ENCODE measurements around the gene TGFBRAP1. TPM values are rescaled to one million over a fixed set of nuclear protein-coding genes. Genes with fewer than 3 reads are reported as not detected.
A peak's percentile ranks its signal among the peaks of the same experiment; 100 is the strongest.

The TGFBRAP1 gene
- total and polyA plus RNA-seq, 2 donors (not counting 3 experiments of a cell fraction or from before 2014, with no cell fraction given) = 25.4 to 37.6 TPM

DNA sequence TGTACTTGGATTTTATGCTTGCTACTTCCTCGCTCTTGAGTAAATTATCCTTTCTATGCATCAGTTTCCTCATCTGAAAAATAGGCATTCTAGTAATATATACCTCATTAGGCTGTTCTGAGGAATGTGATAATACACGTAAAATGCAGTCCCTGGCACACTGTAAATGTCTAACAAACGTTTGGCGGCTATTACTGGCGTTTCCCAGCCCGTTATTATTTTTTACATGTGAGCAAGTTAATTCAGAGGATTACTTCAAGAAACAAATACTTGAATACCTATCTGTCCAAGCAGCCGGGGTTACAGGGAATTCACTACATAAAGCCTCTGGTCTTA is 7.2 kb upstream of the TGFBRAP1 start:
- Histone ChIP-seq H3K79me2 (ENCODE audit: control insufficient read depth, insufficient read depth, low read length) (peaks cover 31% of the 10 kb centered on the region), H3K9me1 (replicated peaks; ENCODE audit: control insufficient read depth, extremely low read depth, insufficient read depth, low read length) (no peaks in the 10 kb centered on the region), H3K27ac (ENCODE audit: insufficient read depth, low read depth, low read length) (peak overlapping the region; percentile 95), H3K36me3 (ENCODE audit: control insufficient read depth in 2 of 2, extremely low read depth in 1 of 2, insufficient read depth in 2 of 2, low read length in 2 of 2) (peaks cover 2 to 5% of the 10 kb centered on the region in 2 experiments), H3K9ac (replicated peaks; ENCODE audit: extremely low read depth, insufficient read depth, low read length) (peak overlapping the region; percentile 100), H3K4me3 (replicated peaks in 1 of 3; ENCODE audit: insufficient read depth in 1 of 3, low read depth in 1 of 3, low read length in 3 of 3) (peak overlapping the region; percentile 50 to 98 (median 82)), H3K4me1 (ENCODE audit: control insufficient read depth, extremely low read depth, insufficient read depth, low read length) (peaks cover 22% of the 10 kb centered on the region), H4K20me1 (replicated peaks; ENCODE audit: control insufficient read depth, extremely low read depth, insufficient read depth, low read length) (no peaks in the 10 kb centered on the region), H2AFZ (ENCODE audit: low read depth, low read length) (peak overlapping the region; percentile 95), H3K9me3 (replicated peaks; ENCODE audit: control insufficient read depth, insufficient read depth, low read length) (no peaks in the 10 kb centered on the region), H3K27me3 (ENCODE audit: control insufficient read depth in 2 of 2, insufficient read depth in 2 of 2, low read length in 2 of 2) (no peaks in the 10 kb centered on the region), H3K4me2 (ENCODE audit: insufficient read depth, low read length) (peak overlapping the region; percentile 99)
- TF ChIP-seq POLR2AphosphoS5 (IDR thresholded peaks at IDR 0.05; ENCODE audit: insufficient read depth, low read depth, low read length) = no peak
- TF ChIP-seq, protein P1, sequence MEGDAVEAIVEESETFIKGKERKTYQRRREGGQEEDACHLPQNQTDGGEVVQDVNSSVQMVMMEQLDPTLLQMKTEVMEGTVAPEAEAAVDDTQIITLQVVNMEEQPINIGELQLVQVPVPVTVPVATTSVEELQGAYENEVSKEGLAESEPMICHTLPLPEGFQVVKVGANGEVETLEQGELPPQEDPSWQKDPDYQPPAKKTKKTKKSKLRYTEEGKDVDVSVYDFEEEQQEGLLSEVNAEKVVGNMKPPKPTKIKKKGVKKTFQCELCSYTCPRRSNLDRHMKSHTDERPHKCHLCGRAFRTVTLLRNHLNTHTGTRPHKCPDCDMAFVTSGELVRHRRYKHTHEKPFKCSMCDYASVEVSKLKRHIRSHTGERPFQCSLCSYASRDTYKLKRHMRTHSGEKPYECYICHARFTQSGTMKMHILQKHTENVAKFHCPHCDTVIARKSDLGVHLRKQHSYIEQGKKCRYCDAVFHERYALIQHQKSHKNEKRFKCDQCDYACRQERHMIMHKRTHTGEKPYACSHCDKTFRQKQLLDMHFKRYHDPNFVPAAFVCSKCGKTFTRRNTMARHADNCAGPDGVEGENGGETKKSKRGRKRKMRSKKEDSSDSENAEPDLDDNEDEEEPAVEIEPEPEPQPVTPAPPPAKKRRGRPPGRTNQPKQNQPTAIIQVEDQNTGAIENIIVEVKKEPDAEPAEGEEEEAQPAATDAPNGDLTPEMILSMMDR (IDR thresholded peaks at IDR 0.05; ENCODE audit: extremely low read depth in 1 of 2, insufficient read depth in 1 of 2, low read depth in 1 of 2, low read length in 2 of 2) = no peak
- TF ChIP-seq, protein P2, sequence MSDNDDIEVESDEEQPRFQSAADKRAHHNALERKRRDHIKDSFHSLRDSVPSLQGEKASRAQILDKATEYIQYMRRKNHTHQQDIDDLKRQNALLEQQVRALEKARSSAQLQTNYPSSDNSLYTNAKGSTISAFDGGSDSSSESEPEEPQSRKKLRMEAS (IDR thresholded peaks at IDR 0.05; ENCODE audit: insufficient read depth, insufficient read length) = no peak
- no peak for TF ChIP-seq EZH2 (IDR thresholded peaks at IDR 0.05; ENCODE audit: borderline replicate concordance, low read depth, low read length, severe bottlenecking)
- no peak for TF ChIP-seq FOS (IDR thresholded peaks at IDR 0.05; ENCODE audit: borderline replicate concordance, insufficient read depth, low read length)
- TF ChIP-seq GATA2 (IDR thresholded peaks at IDR 0.05; ENCODE audit: insufficient read depth, insufficient read length, low read depth, low read length) = no peak
- no peak for TF ChIP-seq MYC (IDR thresholded peaks at IDR 0.05; ENCODE audit: low read depth, low read length)
- TF ChIP-seq POLR2A (IDR thresholded peaks at IDR 0.05; ENCODE audit: low read depth, low read length) = no peak
- TF ChIP-seq JUN (IDR thresholded peaks at IDR 0.05; ENCODE audit: borderline replicate concordance, insufficient read depth, insufficient read length, low read depth) = no peak
- BruUV-seq (replicated peaks) = TSS peak; percentile 88
- intact Hi-C loops (cut with micrococcal nuclease) (loop anchor here (1.0 to 2.0 kb wide), 3 partner anchors 8 to 62 kb away; partner anchors contain the start of gene FHL2), dilution Hi-C loops (cut with MboI; ENCODE audit: extremely low pct_ligation_motif_present, low sequenced_read_pairs) (no loop called here)
- DNase-seq (ENCODE audit: low read depth, low spot score) (no peak), FAIRE-seq (no peak)
- ChIA-PET CTCF (interaction anchor here (1.7 to 1.8 kb wide), 2 partner anchors 8 to 184 kb away, joined by 4 read pairs; no protein-coding TSS in a partner anchor), POLR2A (no interaction called here)
